Activated CD8-positive, alpha-beta T cell treated with anti-CD3 and anti-CD28 coated beads for 36 hours (primary cell): ENCODE results near the gene FAR1. TPM values are rescaled to one million over a fixed set of nuclear protein-coding genes. Genes with fewer than 3 reads are reported as not detected.
A peak's percentile ranks its signal among the peaks of the same experiment; 100 is the strongest.

Experiments
- ATAC-seq: fragments of 200-7000 bp; cut with Tn5 transposase; one replicate; pipeline ENCODE4 v1.10.0; 2021; ENCODE audit warnings: mild to moderate bottlenecking, moderate library complexity
- CTCF ChIA-PET: fragments of 350-600 bp; sonication (Branson Sonifier 250); formaldehyde crosslinking; loops from one replicate; lab custom pipeline; 2021; ENCODE audit warnings: antibody characterized with exemption; lab: Charles Lee
- POLR2A ChIA-PET: fragments of 350-600 bp; sonication (Branson Sonifier 250); formaldehyde crosslinking; loops from one replicate; lab custom pipeline; 2021; ENCODE audit warnings: antibody characterized with exemption; lab: Charles Lee
- DNase-seq: peaks from one replicate; pipeline ENCODE4 v3.0.0-alpha.2; 2020
- H3K27ac Mint-ChIP-seq: one replicate; pipeline ENCODE4 v1.8.0; 2021; ENCODE audit warnings: mild to moderate bottlenecking, mixed read lengths
- H3K27me3 Mint-ChIP-seq: one replicate; pipeline ENCODE4 v1.8.0; 2021; ENCODE audit warnings: mixed read lengths
- H3K36me3 Mint-ChIP-seq: one replicate; pipeline ENCODE4 v1.8.0; 2021; ENCODE audit warnings: low read depth, mixed read lengths
- H3K4me1 Mint-ChIP-seq: one replicate; pipeline ENCODE4 v1.8.0; 2021; ENCODE audit warnings: low read depth, mixed read lengths
- H3K4me3 Mint-ChIP-seq: one replicate; pipeline ENCODE4 v1.8.0; 2021; ENCODE audit warnings: mild to moderate bottlenecking, moderate library complexity, mixed read lengths
- H3K9me3 Mint-ChIP-seq: one replicate; pipeline ENCODE4 v1.8.0; 2021; ENCODE audit warnings: mixed read lengths
- intact Hi-C: fragments of 100-400 bp; cut with micrococcal nuclease; formaldehyde crosslinking; loops from one replicate; pipeline ENCODE4 v1.10.0; 2022
- total RNA-seq, 2 experiments: library from RNA; stranded (reverse); gene quantifications; one replicate each; pipeline ENCODE4 v1.2.3, GENCODE V29; 2021
- TF ChIP-seq, protein P1 (sequence below): fragments of 200-600 bp; IDR thresholded peaks from one replicate; pipeline ENCODE4 v1.8.0; 2022; ENCODE audit warnings: antibody characterized with exemption, mild to moderate bottlenecking

FAR1 gene
- total RNA-seq, 2 experiments from 2014 or later = 44.0 to 44.7 TPM

DNA sequence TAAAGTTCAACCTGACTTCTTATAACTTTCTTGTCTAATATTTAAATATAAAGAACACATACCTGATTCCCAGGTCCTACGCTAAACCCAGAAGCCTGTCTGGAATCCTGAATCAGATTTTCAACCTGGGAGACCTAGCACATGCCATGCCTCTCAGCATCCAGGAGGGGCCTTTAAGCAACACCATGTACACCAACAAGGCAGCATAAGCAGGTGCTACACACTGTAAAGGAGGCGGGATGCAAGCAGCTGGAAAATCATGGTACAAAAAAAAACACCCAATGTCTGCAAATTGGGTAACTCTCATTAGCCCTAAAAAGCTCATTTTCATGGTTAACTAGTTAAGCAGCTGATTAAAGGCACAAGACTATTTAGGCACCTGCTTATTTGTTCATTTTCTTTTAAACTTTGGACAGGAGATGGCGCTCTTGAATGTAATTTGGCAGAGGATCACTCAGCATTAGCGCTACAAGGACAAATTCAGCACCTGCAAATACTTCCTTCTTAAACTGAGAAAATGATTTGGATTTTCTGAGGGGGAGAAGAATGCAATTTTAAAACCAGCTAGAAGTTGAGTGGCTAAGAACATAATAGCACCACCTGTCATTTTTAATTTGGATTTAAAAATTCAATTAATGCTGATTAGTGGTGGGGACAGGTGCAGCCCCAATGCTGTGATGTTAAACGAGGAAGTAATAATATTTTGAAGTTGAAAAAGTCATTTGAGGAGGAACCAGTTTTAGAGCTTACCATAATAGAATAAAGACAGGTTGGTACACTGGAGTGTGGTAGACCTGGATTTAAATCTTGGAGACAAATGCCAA is 104.0 kb downstream of the FAR1 start:
- Mint-ChIP-seq H3K36me3 (no peaks in the 10 kb centered on the region), H3K4me1 (no peaks in the 10 kb centered on the region), H3K4me3 (no peak overlapping the region), H3K27ac (no peak overlapping the region), H3K9me3 (no peaks in the 10 kb centered on the region), H3K27me3 (peaks cover 2% of the 10 kb centered on the region)
- peak; percentile 8 for DNase-seq
- ChIA-PET CTCF (interaction anchor here (0.7 to 3.3 kb wide), 56 partner anchors 9 to 683 kb away, joined by 3 to 26 read pairs (median 4); partner anchors contain the start of gene SPON1), POLR2A (no interaction called here)
- intact Hi-C loops = loop anchor here (2.0 to 10.0 kb wide), 2 partner anchors 182 to 372 kb away; no protein-coding TSS in a partner anchor
- ATAC-seq = peak; percentile 65
- TF ChIP-seq, protein P1, sequence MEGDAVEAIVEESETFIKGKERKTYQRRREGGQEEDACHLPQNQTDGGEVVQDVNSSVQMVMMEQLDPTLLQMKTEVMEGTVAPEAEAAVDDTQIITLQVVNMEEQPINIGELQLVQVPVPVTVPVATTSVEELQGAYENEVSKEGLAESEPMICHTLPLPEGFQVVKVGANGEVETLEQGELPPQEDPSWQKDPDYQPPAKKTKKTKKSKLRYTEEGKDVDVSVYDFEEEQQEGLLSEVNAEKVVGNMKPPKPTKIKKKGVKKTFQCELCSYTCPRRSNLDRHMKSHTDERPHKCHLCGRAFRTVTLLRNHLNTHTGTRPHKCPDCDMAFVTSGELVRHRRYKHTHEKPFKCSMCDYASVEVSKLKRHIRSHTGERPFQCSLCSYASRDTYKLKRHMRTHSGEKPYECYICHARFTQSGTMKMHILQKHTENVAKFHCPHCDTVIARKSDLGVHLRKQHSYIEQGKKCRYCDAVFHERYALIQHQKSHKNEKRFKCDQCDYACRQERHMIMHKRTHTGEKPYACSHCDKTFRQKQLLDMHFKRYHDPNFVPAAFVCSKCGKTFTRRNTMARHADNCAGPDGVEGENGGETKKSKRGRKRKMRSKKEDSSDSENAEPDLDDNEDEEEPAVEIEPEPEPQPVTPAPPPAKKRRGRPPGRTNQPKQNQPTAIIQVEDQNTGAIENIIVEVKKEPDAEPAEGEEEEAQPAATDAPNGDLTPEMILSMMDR = peak; percentile 75

DNA sequence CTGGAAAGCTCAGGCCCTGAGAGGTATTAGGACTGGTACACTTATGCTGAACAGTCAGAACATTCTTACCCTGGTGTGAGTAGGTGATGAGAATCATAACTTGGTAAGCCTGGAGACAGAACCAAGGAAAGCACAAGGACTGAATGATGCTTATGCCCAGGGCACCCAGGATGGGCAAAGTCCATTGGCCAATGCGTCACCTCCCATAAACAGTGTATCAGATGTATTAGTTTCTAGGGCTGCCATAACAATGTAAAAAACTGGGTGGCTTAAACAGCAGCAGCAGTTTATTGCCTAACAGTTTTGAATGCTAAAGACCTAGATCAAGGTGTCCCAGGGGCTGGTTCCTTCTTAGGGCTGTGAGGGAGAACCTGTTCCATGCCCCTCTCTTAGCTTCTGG is 107.0 kb downstream of the FAR1 start:
- Mint-ChIP-seq H3K27ac (no peak overlapping the region), H3K27me3 (peaks cover 4% of the 10 kb centered on the region), H3K4me1 (no peaks in the 10 kb centered on the region), H3K36me3 (no peaks in the 10 kb centered on the region), H3K9me3 (no peaks in the 10 kb centered on the region), H3K4me3 (no peak overlapping the region)
- ATAC-seq (no peak), DNase-seq (no peak)
- POLR2A ChIA-PET = no interaction called here
- CTCF ChIA-PET = interaction anchor here (1.0 to 2.0 kb wide), 7 partner anchors 15 to 478 kb away, joined by 3 to 10 read pairs (median 4); no protein-coding TSS in a partner anchor
- TF ChIP-seq, protein P1 = no peak
- intact Hi-C loops = loop anchor here (5.0 to 10.0 kb wide), 2 partner anchors 369 to 472 kb away; no protein-coding TSS in a partner anchor

DNA sequence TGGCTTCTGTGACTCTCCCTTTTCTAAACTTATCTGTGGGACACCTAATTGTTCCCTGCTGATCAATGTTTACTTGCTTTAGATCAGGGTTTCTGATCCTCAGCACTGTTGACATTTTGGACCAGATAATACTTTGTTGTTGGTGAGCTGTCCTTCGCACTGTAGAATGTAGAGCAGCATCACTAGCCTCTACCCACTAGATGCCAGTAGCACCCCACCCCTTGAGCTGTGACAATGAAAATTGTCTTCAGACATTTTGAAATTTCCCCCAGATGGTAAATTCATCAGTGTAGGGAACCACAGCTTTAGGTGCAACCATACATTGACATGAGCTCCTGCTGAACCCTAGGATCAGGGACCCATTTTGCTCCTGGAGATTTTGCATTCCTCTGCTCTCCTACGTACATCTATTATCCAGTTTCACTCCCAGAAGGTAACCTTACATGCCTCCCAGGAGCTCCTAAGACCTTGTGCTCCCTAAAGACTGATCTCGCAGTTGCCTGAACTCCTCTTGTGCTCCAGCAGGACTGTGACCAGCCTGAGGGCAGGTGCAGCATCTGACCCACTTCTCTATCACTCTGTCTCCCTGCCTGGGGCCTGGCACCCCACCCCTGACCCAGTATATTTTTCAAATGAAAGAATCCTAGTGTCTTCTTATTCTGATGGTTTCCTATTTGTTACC is 107.8 kb downstream of the FAR1 start:
- Mint-ChIP-seq H3K27me3 (peaks cover 4% of the 10 kb centered on the region), H3K4me1 (no peaks in the 10 kb centered on the region), H3K9me3 (no peaks in the 10 kb centered on the region), H3K36me3 (no peaks in the 10 kb centered on the region), H3K27ac (no peak overlapping the region), H3K4me3 (no peak overlapping the region)
- DNase-seq (peak; percentile 42), ATAC-seq (peak; percentile 56)
- ChIA-PET CTCF (interaction anchor here (0.7 to 1.9 kb wide), 9 partner anchors 149 to 477 kb away, joined by 3 to 10 read pairs (median 4); partner anchors contain the start of gene SPON1), POLR2A (no interaction called here)
- TF ChIP-seq, protein P1 = no peak
- intact Hi-C loops = loop anchor here (5.0 to 10.0 kb wide), 2 partner anchors 369 to 471 kb away; no protein-coding TSS in a partner anchor

DNA sequence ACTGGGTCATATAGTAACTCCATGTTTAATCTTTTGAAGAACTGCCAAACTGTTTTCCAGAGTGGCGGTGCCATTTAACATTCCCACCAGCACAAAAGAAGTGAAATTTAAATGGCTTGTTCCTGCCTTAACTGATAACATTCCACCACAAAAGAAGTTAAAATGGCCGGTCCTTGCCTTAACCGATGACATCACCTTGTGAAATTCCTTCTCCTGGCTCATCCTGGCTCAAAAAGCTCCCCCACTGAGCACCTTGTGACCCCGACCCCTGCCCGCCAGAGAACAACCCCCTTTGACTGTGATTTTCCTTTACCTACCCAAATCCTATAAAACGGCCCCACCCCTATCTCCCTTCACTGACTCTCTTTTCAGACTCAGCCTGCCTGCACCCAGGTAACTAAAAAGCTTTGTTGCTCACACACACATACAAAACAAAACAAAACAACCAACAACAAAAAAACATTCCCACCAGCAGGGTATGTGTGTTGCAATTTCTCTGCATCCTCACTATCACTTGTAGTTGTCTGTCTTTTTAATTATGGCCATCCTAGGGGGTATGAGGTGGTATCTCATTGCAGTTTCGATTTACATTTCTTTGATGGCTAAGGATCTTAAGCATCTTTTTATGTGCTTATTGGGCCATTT is 109.0 kb downstream of the FAR1 start:
- intact Hi-C loops = loop anchor here (5.0 to 10.0 kb wide), 2 partner anchors 367 to 470 kb away; no protein-coding TSS in a partner anchor
- CTCF ChIA-PET = no interaction called here
- POLR2A ChIA-PET = interaction anchor here (1.3 kb wide), 1 partner anchor 171 kb away, joined by 3 read pairs; no protein-coding TSS in a partner anchor

More for the DNA sequence above, 109.0 kb downstream of the FAR1 start:
- Mint-ChIP-seq H3K4me3 (no peak overlapping the region), H3K27ac (no peak overlapping the region), H3K4me1 (no peaks in the 10 kb centered on the region), H3K9me3 (no peaks in the 10 kb centered on the region), H3K36me3 (no peaks in the 10 kb centered on the region), H3K27me3 (peaks cover 4% of the 10 kb centered on the region)
- no peak for DNase-seq
- ATAC-seq = no peak
- TF ChIP-seq, protein P1 = no peak
